ENCODE measurements around the gene GBX2. TPM values are rescaled to one million over a fixed set of nuclear protein-coding genes. Genes with fewer than 3 reads are reported as not detected.

Gene GBX2
- total RNA-seq, 1 experiment from 2014 or later, result 10.2 TPM

DNA sequence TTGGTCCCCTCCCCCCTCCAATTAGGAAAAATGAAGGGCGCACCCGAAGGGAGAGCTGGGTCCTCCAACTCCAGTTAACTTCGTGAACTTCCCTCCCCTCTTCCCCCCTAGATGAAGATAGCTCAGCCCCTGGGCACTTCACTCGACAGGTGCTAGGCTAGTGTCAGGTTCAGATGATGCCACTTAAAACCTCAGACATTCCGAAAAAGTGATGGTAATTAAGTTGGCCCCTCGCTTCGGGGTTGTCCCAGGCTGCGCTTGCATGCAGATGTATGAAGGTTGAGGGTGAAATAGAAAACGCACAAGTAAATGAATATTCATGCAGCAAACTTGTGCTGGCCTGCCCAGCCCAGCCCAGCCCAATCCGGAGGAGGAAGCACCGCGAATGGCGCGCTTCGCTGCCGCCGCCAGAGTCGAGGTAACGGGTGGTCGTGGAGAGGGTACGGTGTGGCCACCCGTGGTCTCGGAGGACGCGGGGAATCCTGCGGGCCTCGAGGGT lies 3.0 kb upstream of the GBX2 start:
- CTCF ChIA-PET, result interaction anchor here (0.7 kb wide), 1 partner anchor 12 kb away, joined by 3 read pairs; no protein-coding TSS in a partner anchor
- in situ Hi-C loops (cut with HindIII; ENCODE audit: low pct_unique_long_range_greater_than_20kb, low sequenced_read_pairs), result no loop called here
- BruUV-seq (replicated peaks), result no TSS peak
- TF ChIP-seq REST (IDR thresholded peaks at IDR 0.05; ENCODE audit: insufficient read depth in 1 of 2, low read depth in 2 of 2, low read length in 1 of 2) (no peak), TCF7L2 (IDR thresholded peaks at IDR 0.05; ENCODE audit: low read depth, low read length) (no peak), SIN3A (IDR thresholded peaks at IDR 0.05; ENCODE audit: borderline replicate concordance, insufficient read depth, low read depth, low read length) (no peak), POLR2AphosphoS5 (IDR thresholded peaks at IDR 0.05; ENCODE audit: low read depth, low read length) (no peak)
- TF ChIP-seq, protein P1, sequence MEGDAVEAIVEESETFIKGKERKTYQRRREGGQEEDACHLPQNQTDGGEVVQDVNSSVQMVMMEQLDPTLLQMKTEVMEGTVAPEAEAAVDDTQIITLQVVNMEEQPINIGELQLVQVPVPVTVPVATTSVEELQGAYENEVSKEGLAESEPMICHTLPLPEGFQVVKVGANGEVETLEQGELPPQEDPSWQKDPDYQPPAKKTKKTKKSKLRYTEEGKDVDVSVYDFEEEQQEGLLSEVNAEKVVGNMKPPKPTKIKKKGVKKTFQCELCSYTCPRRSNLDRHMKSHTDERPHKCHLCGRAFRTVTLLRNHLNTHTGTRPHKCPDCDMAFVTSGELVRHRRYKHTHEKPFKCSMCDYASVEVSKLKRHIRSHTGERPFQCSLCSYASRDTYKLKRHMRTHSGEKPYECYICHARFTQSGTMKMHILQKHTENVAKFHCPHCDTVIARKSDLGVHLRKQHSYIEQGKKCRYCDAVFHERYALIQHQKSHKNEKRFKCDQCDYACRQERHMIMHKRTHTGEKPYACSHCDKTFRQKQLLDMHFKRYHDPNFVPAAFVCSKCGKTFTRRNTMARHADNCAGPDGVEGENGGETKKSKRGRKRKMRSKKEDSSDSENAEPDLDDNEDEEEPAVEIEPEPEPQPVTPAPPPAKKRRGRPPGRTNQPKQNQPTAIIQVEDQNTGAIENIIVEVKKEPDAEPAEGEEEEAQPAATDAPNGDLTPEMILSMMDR (IDR thresholded peaks at IDR 0.05), result no peak
- H3K4me3 ChIP-seq (ENCODE audit: low read depth in 2 of 2, low read length in 2 of 2), result no peak overlapping the region
- no peaks in the 10 kb centered on the region for H3K36me3 ChIP-seq (ENCODE audit: control insufficient read depth, insufficient read depth, low read length)
- no peak for DNase-seq (ENCODE audit: low read depth, low spot score)
- peaks cover 18% of the 10 kb centered on the region for H3K4me1 ChIP-seq (ENCODE audit: control insufficient read depth, insufficient read depth, low read length)
- ATAC-seq, result no peak
- intact Hi-C loops (cut with micrococcal nuclease; ENCODE audit: unreplicated experiment), result loop anchor here (10.0 kb wide), 1 partner anchor 236 kb away; no protein-coding TSS in a partner anchor
- POLR2A ChIA-PET, result no interaction called here
- H3K9me3 ChIP-seq (ENCODE audit: control insufficient read depth, insufficient read depth, low read depth, low read length), result no peaks in the 10 kb centered on the region
- H3K27ac ChIP-seq (ENCODE audit: low read length), result no peak overlapping the region
- no peaks in the 10 kb centered on the region for H3K27me3 ChIP-seq (ENCODE audit: control insufficient read depth, insufficient read depth, low read length)

DNA sequence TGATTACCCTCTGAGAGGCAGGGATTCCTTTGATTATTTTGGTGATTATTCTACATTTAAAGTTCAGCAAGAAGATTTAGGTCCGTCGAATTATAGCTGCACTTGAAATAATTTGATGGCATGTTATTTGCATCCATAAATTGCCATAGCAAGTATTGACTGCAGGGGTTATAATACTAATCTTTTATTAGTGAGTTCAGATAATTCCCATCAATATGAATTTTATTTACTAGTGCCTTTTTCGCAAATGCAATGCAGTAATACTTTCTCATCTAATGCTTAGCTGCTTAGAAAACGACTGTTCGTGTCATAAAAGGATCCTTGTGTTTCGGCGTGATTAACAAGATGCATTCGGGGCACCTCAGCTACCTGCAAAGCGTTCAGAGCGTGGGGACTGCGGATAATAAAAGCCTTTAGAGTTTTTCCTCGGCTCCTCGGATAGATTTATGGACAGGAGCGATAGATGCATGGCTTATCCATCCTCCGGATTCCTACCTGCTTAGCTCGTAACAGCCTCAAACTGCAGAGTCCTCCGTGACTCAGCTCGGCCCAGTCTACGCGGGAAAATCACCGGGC lies 2.5 kb upstream of the GBX2 start:
- ATAC-seq (no peak), DNase-seq (ENCODE audit: low read depth, low spot score) (no peak)
- ChIA-PET POLR2A (no interaction called here), CTCF (interaction anchor here (0.7 kb wide), 1 partner anchor 12 kb away, joined by 3 read pairs; no protein-coding TSS in a partner anchor)
- Histone ChIP-seq H3K4me3 (ENCODE audit: low read depth in 2 of 2, low read length in 2 of 2) (no peak overlapping the region), H3K36me3 (ENCODE audit: control insufficient read depth, insufficient read depth, low read length) (no peaks in the 10 kb centered on the region), H3K27me3 (ENCODE audit: control insufficient read depth, insufficient read depth, low read length) (no peaks in the 10 kb centered on the region), H3K27ac (ENCODE audit: low read length) (no peak overlapping the region), H3K4me1 (ENCODE audit: control insufficient read depth, insufficient read depth, low read length) (peaks cover 18% of the 10 kb centered on the region), H3K9me3 (ENCODE audit: control insufficient read depth, insufficient read depth, low read depth, low read length) (no peaks in the 10 kb centered on the region)
- intact Hi-C loops (cut with micrococcal nuclease; ENCODE audit: unreplicated experiment) (loop anchor here (10.0 kb wide), 1 partner anchor 236 kb away; no protein-coding TSS in a partner anchor), in situ Hi-C loops (cut with HindIII; ENCODE audit: low pct_unique_long_range_greater_than_20kb, low sequenced_read_pairs) (no loop called here)
- no TSS peak for BruUV-seq (replicated peaks)
- TF ChIP-seq REST (IDR thresholded peaks at IDR 0.05; ENCODE audit: insufficient read depth in 1 of 2, low read depth in 2 of 2, low read length in 1 of 2) (no peak), SIN3A (IDR thresholded peaks at IDR 0.05; ENCODE audit: borderline replicate concordance, insufficient read depth, low read depth, low read length) (no peak), POLR2AphosphoS5 (IDR thresholded peaks at IDR 0.05; ENCODE audit: low read depth, low read length) (no peak), TCF7L2 (IDR thresholded peaks at IDR 0.05; ENCODE audit: low read depth, low read length) (no peak)
- TF ChIP-seq, protein P1 (IDR thresholded peaks at IDR 0.05), result no peak

Data from Panc1 (cell line).